Head of caudate nucleus (tissue), 42 donors: ENCODE results near the gene MAST4.

Experiments
- DNase-seq, 42 donors: peaks; one replicate each; pipeline versions ENCODE4 v3.0.0 to v3.0.0-alpha.2; 2020 to 2021; ENCODE audit warnings: mixed read lengths in 7 of 42
- intact Hi-C: fragments of 100-400 bp; cut with DNase I; formaldehyde crosslinking; loops from one replicate; pipeline ENCODE4 v1.15.0; 2022

Gene MAST4

GRCh38 chr5:66982056-66982387 lies 385.8 kb downstream of the MAST4 start:
- intact Hi-C loops: no loop called here

GRCh38 chr5:66982470-66982869 lies 386.3 kb downstream of the MAST4 start:
- no peak for DNase-seq

More at GRCh38 chr5:66982056-66982387, 385.8 kb downstream of the MAST4 start:
- DNase-seq: no peak

GRCh38 chr5:66985417-66985816 lies 389.2 kb downstream of the MAST4 start:
- DNase-seq: no peak
- intact Hi-C loops: no loop called here

More at GRCh38 chr5:66982470-66982869, 386.3 kb downstream of the MAST4 start:
- intact Hi-C loops: no loop called here

DNA sequence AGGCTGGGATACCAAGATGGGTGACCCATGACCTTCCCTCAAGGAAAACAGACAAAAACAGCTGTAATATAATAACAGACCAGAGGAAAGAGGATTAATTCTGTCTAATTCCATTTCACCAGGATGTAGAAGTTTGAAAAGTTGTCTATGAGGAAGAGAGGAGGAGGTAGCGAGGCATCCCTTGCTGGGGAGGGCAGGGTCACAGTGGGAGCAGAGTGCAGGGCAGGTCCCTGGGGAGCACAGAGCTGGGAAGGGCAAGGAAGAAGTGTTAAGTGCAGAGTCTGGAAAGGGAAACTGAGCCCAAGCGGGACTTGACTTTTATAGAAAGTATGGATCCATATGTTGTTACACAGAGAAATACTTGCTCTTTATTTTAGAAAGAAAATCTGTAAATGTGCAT lies 389.8 kb downstream of the MAST4 start:
- intact Hi-C loops: no loop called here
- no peak for DNase-seq

GRCh38 chr5:66986534-66986933 lies 390.3 kb downstream of the MAST4 start:
- intact Hi-C loops: no loop called here
- no peak for DNase-seq

DNA sequence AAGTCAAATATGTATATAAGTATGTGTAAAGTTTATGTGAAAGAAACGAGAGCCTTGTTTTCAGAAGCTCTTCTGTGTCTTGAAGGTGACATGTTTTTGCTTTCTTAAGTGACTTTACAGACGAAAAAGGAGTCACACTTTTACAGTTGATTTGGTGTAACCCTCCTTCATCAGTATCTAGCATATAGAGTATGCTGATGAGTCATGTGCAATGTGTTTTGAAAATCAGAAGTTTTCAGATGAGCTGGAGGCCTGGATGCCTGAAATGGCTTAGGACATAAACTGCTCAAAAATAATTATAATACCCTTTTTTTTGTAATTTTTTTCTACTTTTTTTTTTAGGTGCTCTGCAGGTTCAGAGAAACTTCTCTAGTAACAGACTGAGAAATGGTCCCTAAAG lies 390.9 kb downstream of the MAST4 start:
- intact Hi-C loops: no loop called here
- no peak for DNase-seq

DNA sequence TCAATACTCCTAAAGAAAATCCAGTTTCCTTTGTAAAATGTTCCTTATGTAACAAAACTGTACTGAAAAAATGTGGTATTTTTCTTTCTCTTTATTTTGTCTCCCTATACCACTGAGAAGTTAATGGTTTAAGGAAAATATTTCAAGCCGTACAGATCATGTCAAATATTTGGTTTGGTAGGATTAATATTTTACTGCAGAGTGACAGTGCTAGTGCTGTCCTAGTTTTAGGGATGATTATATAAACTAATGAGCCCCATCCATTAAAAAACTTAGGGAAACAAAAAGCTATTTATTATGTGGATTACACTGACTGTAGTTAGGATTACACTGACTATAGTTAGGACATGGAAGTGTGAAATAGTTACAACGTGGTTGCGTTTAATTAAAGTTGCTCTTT lies 391.3 kb downstream of the MAST4 start:
- intact Hi-C loops: no loop called here
- DNase-seq: no peak

DNA sequence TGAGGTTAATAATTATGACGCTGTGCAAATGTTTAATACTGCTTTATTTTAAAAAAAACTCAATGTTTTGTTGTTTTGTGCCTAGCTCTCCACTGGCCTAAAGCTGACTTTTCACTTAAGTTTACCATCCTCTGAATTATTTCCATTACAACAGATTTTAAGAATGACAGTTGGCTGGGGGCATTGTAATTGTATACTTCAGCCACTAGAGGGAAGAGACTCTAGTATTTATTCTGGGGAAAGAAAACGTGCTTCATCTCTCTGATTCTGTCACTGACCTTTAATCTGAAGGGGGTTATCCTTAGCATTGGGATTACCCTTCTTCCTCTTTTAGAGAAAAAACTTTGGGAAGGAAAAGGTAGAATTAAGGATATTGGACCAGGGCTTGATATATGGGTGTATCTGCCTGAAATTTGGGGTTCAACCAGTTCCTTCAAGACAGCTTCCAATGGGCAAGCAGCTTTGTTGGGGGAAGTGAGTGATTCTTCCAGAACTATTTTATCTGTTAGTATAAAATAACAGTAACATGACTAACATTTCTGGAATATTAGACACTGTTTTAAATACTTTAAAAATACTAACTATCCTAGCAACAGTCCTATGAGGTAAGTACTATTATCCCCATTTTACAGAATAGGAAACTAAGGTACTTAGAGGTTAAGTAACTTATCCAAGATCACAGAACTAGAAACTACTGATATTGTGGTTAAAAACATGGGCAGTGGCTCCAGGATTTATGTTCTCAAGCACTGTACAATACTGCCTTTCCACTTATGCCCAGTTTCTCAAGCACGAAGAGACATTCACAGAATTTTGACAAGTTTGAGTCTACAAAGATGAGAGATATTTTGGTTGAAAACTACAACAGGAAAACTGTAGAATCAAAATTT lies 392.0 kb downstream of the MAST4 start:
- no peak for DNase-seq
- intact Hi-C loops: no loop called here

- intact Hi-C loops: no loop called here
- DNase-seq: no peak
Measured at GRCh38 chr5:66989286-66989685, 393.1 kb downstream of the MAST4 start.

- intact Hi-C loops: no loop called here
- no peak for DNase-seq
Measured at GRCh38 chr5:66989781-66990180, 393.6 kb downstream of the MAST4 start.

GRCh38 chr5:66991746-66992145 lies 395.6 kb downstream of the MAST4 start:
- intact Hi-C loops: no loop called here
- peak in 1 of 42 donors; percentile 26 for DNase-seq

GRCh38 chr5:66992547-66992946 lies 396.4 kb downstream of the MAST4 start:
- intact Hi-C loops: no loop called here
- DNase-seq: no peak

- intact Hi-C loops: no loop called here
Measured at GRCh38 chr5:66993448-66993847, 397.3 kb downstream of the MAST4 start.

GRCh38 chr5:66993882-66994281 lies 397.7 kb downstream of the MAST4 start:
- intact Hi-C loops: no loop called here
- DNase-seq: no peak

More at GRCh38 chr5:66993448-66993847, 397.3 kb downstream of the MAST4 start:
- DNase-seq: no peak

- no peak for DNase-seq
- intact Hi-C loops: no loop called here
Measured at GRCh38 chr5:66994790-66995189, 398.6 kb downstream of the MAST4 start.

DNA sequence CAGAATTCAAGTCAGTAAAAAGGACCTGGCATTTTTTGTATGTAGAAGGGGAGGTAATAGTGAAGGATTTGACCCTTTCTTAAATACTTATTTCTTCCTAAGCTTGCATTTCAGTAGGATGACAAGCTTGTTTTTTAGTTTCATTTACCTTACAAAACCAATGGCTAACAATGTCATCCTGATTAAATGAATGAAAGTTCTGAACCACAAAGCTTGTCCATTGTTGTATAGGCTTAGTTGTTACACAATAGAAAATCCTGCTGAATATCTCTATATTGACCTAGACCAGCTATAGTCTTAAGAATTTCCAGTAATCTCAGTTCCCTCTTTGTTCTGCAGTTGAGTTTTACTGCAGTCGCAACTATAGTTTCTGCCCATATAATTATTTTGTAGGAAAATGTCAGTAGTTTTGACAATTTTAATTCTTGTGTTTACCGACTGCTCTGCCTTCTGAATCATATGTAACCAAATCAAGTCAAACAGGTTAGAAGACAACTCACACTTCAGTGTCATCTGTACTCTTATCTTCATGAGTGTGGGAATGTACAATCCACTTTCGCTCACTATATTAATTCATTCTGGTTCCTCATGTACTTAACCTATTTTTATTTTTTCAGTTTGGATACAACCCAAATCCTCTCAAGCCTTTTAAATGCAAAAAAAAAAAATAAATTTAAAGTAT lies 404.7 kb downstream of the MAST4 start:
- DNase-seq: no peak
- intact Hi-C loops: no loop called here

DNA sequence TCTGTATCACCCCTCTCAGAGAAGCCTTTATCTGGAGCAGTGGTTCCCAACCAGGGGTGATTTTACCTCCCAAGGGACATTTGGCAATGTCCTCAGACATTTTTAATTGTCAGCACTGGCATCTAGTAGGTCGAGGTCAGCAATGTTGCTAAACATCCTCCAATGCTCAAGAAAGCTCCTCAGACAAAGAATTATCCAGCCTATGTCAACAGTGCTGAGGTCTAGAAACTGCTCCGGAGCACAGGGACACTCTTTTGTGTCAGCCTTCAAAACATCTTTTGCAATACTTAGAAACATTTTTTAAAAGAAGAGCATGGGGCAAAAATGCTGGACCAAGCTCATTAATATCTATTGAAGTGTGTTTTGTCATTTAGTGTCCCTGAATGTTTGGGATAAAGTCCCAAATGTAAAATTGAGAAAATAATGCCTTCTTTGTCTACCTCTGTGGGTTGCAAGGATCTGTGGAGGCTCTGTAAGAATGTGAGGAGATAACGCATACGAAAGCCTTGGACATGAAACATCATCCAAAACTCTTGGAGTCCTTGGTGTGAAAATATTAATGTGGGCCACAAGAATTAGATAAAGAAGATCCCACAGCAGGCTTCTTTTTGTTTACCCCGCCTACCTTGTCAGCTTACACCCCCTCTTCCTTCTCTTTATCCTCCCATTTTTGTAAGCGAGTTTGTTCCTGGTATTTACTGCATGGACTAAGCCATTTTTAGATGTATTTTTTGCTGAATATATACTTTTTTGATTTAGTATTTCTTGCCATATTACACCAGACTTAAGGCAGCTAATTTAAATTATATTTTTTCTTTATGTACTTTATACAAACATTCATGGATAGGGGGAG lies 406.9 kb downstream of the MAST4 start:
- intact Hi-C loops: no loop called here
- DNase-seq: no peak

DNA sequence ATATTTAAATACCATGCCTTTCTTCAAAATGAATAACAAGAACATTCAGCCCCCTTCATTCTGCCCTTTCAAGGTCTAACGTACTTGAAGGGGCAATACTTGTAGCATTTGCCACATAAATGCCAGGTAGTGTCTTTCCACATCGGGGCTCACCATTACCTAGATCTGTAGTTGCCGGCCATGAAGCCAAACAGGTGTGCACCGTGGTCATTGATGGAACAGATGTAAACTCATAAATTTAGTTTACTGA lies 407.4 kb downstream of the MAST4 start:
- intact Hi-C loops: no loop called here
- no peak for DNase-seq

DNA sequence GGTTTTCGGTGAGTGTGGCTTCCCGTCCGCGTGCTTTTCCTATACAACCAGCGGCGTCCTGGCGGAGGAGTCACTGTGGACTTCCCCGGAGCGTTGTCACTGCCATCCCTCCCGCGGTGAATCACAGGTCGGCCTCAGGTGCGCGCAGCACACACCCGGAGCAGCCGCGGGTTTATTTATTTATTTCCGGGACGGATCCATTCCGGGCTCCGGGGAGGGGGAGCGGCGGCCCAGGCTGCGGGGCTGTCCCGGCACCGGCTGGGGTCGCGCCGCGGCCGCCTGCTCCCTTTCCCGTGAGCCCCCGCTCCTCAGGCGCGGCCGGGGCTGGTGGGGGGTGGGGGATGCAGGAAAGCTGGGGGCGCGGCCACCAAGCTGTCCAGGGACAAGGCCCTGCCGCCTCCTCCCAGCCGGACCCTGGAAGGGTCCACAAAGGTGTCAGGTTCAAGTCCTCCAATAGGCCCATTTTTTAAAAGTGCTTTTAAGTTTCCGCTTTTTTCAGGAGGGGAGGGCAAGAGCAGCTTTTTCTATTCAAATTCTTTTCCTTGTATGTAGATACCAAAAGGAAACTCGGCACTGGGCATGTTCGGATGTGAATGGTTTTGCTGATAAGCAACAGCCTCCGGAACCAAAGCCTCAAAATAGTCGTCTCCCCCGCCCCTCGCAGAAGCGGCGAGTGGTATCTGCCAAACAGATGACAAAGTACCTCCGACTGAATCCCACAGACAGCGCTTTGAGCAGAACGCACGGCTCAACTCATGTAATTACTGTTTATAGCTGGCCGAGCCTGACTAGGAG lies 407.9 kb downstream of the MAST4 start:
- intact Hi-C loops: no loop called here
- DNase-seq: peak; percentile 33 to 80 (median 58)
